IPS-11a (cell line): ENCODE measurements around the gene PGAP3.

Experiments used
- H3K4me3 ChIP-seq: one replicate; pipeline ENCODE4 v1.5.1; 2013; ENCODE audit warnings: low read depth, low read length, control low read depth

Gene PGAP3

GRCh38 chr17:39699157-39699817 is 11.4 kb upstream of the PGAP3 start:
- peak overlapping the region; percentile 55 for H3K4me3 ChIP-seq

GRCh38 chr17:39697961-39698360 is 10.1 kb upstream of the PGAP3 start:
- no peak overlapping the region for H3K4me3 ChIP-seq

- H3K4me3 ChIP-seq, result no peak overlapping the region
Measured at GRCh38 chr17:39696731-39697130, 8.9 kb upstream of the PGAP3 start.

DNA sequence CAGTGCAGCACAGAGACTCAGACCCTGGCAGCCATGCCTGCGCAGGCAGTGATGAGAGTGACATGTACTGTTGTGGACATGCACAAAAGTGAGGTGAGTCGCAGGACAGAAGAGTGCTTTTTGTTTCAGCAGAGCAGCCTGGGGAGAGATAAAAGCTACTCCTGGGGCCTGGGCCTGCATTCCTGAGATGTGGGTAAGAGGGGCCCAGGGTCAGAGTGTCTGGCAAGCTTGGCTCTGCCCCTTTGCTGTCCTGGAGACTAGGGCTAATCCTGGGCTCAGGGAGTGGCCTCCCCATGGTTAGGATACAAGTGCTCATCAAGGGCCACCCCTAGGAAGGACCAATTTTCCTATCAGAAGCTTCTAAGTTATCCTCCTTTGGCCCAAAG is 7.2 kb upstream of the PGAP3 start:
- H3K4me3 ChIP-seq, result no peak overlapping the region

DNA sequence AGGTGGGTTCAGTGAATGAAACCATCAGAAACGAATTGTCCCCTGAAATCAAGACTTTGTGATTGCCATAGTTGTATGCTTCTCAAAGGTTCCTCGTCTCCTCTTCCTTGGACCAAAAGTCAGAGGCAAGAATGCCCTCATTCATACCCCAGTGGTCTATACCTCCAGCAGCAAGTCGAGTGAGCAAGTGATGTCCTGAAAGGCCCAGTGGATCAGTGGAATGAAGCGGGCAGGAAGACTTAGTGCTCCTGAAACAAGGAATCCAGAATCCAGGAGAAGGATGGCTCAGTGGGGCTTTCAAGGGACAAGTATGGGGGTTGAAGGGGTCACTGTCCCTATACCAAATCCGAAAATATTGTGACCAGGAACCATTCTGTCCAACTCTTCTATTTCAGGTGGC is 6.7 kb upstream of the PGAP3 start:
- H3K4me3 ChIP-seq, result no peak overlapping the region

DNA sequence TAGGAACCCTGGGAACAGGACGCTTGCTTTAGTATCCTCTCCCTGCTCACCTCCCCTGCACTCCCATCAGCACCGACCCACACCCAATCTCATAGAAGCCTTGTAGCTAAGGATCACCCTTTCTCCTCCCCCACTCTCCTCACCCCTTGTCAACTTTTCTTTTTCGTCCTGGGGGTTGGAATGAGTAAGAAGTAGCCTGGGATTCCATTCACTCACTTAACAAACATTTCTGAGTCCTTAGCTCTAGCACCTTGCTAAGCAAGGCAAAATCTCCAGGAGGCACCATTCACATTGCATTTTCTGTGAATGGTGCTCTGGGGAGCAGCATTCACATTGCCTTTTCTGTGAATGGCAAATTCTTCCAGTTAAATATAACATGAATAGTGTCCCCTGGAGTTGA is 1.1 kb upstream of the PGAP3 start:
- H3K4me3 ChIP-seq, result peak overlapping the region; percentile 62

- H3K4me3 ChIP-seq, result peak overlapping the region; percentile 62
Measured at GRCh38 chr17:39688475-39688835, 598 bp upstream of the PGAP3 start.

- H3K4me3 ChIP-seq, result no peak overlapping the region
Measured at GRCh38 chr17:39687101-39687545, 734 bp downstream of the PGAP3 start.

DNA sequence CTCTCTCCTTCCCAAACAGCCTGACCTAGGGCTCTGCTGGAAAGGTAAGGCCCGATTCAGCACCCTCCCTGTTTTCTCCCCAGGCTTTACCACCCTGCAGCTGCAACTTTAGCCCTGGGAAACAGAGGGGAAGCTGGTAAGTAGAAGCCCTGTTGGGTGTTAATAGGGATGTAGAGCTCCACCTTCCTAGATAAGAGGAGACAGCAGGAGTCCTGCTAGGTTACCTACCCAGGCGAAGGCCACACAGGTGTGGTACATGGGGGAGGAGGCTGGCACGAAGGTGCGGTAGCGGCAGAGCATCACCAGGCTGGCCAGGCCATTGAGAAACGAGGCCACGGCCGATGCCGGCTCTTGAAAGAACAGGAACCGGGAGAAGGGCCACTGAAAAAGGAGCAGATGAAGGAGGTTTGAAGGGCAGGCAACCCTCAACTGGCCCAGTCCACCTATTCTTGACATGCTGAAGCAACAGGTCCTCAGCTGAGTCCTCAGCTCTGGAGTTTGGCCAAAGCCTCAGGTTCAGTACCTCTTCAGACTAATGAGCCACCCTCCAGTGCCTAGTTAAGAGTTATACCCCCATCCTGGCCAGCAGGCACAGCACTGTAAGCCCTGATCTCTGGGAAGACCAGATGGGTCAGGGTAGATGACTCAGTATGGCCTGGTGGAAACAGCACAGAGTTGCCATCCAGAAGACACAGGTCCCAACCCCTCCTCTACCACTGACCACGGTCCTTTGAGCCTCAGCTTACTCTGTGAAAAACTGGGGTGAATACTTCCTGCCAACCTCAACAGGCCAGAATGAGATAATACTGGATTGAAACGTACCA is 3.3 kb downstream of the PGAP3 start:
- no peak overlapping the region for H3K4me3 ChIP-seq

DNA sequence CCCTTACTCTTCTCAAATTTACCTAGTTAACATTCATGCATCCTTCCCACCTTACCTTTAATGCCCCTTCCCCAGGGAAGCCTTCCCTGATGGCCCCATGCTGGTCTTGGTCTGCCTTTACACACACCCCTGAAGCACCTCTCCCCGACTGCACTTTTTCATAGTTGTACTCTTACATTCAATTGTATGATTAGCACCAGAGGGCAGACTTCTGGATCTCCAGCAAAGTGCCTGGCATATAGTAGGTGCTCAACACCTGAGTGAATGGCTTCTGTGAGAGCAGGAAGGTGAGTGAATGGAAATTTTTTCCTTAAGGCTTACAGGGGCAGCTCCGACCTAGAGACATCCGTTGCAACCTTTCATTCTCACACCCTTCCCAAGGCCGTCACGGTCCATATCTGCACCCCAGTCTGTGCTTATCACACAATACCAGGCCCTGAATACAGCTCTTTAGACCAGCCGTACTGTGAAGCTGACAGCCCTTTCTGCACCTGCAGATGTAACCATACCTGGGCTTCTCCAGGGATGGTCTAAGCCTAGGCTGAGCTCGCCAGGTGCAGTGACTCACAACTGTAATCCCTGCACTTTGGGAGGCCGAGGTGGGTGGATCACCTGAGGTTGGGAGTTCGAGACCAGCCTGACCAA is 4.4 kb downstream of the PGAP3 start:
- H3K4me3 ChIP-seq, result no peak overlapping the region

GRCh38 chr17:39679521-39680192 is 8.2 kb downstream of the PGAP3 start:
- no peak overlapping the region for H3K4me3 ChIP-seq

DNA sequence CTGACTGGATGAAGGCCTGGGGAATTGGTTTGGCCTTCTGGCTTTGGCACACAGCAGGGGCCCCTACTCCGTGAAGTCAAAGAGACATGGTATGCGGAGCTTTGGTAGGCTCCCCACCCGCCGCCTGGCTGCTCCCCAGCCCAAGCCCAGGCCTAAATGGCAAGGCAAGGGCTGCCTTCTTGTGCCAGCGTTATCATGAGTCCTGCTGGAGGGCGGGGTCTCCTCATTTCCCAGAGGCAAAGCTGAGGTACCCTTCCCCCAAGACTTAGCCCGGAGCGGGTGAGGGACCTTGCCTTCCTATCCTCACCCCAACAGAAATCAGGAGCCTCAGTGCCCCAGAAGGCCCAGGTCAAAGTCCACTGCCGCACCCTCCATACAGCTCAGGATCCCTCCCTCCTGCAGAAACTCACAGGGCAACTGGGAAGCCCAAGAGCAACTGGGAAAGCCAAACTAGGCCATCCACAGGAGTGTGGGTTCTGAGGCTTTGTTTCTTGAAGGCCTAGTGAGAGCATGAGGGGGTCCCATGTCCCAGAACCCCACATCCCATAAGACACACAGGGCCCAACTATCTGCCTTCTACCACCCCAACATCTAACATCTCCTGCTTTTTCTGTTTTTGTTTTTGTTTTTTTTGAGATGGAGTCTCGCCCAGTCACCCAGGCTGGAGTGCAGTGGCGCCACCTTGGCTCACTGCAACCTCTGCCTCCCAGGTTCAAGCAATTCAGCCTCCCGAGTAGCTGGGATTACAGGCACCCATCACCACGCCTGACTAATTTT is 9.3 kb downstream of the PGAP3 start:
- no peak overlapping the region for H3K4me3 ChIP-seq

DNA sequence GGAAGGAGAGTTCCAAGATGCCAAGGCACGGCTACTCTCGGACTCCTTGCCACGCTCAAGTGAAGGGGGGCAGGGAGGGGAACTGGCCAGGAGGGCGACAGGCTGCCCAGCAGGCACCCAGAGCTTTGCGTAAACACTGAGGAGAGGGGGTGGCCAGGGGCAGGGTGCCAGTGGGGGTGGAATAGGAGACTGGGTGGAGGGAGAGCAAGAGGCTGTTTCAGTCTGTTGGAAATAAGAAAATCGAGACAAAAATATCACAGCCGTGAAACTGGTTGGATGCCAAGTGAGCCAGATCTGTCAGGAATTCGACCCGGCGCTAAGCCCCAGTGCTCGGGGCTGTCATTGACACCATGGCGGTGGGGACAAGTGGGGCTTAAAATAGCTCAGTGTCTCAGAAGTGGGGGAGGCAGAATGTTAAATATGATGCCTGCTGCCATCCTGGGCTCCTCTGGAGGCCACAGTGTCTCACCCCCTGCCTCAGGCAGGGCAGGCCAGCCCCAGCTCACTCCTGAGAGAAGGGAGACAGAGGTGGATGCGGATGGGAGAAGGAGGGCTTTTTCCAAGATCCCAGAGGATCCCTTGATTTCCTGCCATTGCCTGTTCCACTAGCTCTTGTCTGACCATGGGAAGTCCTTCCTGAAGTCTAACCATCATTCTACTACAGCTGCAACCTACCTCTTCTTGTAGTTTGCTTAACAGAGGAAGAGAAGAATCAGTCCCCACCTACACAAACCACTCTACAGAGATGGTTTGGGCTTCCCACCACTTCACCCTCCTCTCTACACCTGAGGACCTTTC is 10.1 kb downstream of the PGAP3 start:
- H3K4me3 ChIP-seq, result no peak overlapping the region

- no peak overlapping the region for H3K4me3 ChIP-seq
Measured at GRCh38 chr17:39677072-39677471, 10.8 kb downstream of the PGAP3 start.

GRCh38 chr17:39676198-39676819 is 11.5 kb downstream of the PGAP3 start:
- no peak overlapping the region for H3K4me3 ChIP-seq

- no peak overlapping the region for H3K4me3 ChIP-seq
Measured at GRCh38 chr17:39675390-39676082, 12.3 kb downstream of the PGAP3 start.

DNA sequence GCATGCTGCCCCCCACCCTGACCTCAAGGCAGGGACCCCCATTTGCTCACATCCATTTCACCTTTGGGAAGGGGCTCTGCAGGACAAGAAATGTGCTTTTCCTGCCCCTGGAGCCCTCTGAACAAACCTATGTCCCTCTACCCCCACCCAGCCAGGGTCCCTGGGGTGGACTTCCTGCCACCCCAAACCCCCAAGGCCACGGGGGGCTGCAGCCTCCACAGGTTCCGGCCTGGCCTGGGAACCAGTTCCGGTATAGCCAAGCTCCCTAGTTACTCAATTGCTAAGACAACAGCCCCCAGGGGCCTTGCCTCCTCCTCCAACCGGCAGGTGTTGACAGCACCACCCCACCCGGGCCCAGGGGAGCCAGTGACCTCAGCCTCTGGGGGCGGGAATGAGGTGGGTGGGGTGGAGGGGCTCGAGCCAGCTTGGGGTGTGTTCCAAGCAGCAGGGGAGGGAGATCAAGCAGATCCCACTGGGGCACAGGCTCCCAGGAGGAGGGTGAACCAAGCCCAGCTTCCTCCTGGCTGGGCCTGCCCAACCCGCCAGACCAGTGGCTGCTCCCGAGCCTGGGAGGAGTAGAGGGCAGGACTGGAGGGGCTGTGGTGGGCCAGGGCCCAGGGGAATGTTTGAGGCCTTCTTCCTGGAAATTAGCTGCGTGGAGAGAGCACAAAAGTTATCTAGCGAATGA is 13.0 kb downstream of the PGAP3 start:
- H3K4me3 ChIP-seq, result no peak overlapping the region

DNA sequence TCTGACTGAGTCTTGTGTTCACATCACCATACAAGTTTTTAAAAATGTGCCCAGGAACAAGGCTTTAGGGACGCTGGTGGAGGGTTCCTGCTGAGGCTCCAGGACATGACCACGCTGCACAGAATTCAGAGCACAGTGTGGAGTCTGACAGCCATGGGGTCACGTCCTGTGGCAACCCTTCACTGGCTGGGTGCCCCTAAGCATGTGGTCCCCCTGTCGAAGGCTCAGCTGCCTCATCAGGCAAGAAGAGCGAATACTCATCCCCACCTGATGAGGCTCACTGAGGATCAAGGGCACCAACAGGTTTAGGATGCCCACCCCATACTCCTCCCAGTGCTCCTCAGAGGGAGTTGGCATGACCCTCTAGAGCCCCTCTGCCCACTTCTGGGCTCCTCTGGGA is 13.7 kb downstream of the PGAP3 start:
- H3K4me3 ChIP-seq, result no peak overlapping the region
